SJSA1 (cell line): ENCODE data around the gene HLA-DQB1. TPM values are rescaled to one million over a fixed set of nuclear protein-coding genes. Genes with fewer than 3 reads are reported as not detected.
A peak's percentile ranks its signal among the peaks of the same experiment; 100 is the strongest.

Source experiments
- DNase-seq, 2 experiments: peaks; one replicate each; pipeline ENCODE4 v3.0.0-alpha.2; 2015 to 2020; ENCODE audit warnings: low spot score in 2 of 2, low read depth in 1 of 2
- H3K27ac ChIP-seq: fragments of 250-450 bp; sonication (Bioruptor Pico); 2 replicates; pipeline ENCODE4 v1.5.1; 2020; ENCODE audit warnings: mild to moderate bottlenecking, moderate library complexity
- H3K27me3 ChIP-seq: fragments of 250-450 bp; sonication (Bioruptor Pico); replicated peaks from 2 replicates; pipeline ENCODE4 v1.5.1; 2020; ENCODE audit warnings: mild to moderate bottlenecking, moderate library complexity
- H3K36me3 ChIP-seq: fragments of 250-450 bp; sonication (Bioruptor Pico); 2 replicates; pipeline ENCODE4 v1.5.1; 2020; ENCODE audit warnings: mild to moderate bottlenecking
- H3K4me1 ChIP-seq: fragments of 250-450 bp; sonication (Bioruptor Pico); replicated peaks from 2 replicates; pipeline ENCODE4 v1.6.1; 2021; ENCODE audit warnings: mild to moderate bottlenecking
- H3K4me3 ChIP-seq: fragments of 250-450 bp; sonication (Bioruptor Pico); 2 replicates; pipeline ENCODE4 v1.5.1; 2020; ENCODE audit warnings: mild to moderate bottlenecking
- H3K9me3 ChIP-seq: fragments of 250-450 bp; sonication (Bioruptor Pico); replicated peaks from 2 replicates; pipeline ENCODE4 v1.5.1; 2020; ENCODE audit warnings: mild to moderate bottlenecking
- total RNA-seq: library from RNA; depleted of rRNA; stranded (reverse); fragments of >200 nt; shearing (Covaris generic); gene quantifications from 2 replicates; pipeline ENCODE4 v1.2.3, GENCODE V29; 2014; rRNA removed

The HLA-DQB1 gene
- total RNA-seq, 1 experiment from 2014 or later, result not detected

DNA sequence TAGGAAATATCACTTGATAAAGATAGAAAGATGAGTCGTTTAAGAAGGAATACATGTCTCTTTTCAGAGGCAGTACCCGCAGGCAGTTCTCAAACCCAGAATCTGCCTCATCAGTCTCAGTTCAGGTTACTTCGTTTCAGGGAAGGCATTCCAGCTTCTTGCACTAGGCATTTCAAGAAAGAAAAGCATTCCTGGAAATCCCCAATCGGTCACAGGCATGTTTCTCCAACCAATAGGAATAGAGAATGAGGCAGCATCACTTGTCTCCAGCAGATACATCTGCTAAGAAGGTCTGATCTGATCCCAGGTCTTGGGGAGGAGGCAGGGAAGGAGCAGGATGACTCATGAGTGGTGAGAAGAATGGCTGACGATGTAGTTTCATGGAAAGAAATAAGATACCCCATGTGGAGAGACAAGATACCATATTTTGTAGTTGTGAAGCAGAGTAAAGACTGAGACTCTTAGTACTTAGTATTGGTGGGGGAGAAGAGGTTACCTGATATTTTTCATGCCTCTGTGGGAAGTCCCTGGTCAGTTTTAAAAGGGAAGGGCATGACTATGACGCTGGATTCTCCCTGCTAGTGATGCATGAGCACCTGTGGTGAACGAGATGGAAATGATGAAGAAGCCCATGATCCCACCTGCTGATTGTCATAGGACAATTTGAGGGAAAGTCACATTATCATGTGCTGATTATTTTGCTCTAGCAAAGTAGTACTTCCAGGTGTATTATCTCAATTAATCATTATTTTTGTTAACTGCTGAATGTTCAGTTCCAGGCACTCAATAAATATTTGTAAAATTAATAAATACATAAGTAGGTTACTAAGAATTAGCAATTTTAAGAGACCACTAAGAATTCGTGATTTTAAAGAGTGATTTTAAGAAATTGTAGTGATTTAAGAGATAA is 56.5 kb downstream of the HLA-DQB1 start:
- Histone ChIP-seq H3K4me3 (no peak overlapping the region), H3K9me3 (no peaks in the 10 kb centered on the region), H3K27me3 (no peaks in the 10 kb centered on the region), H3K27ac (no peak overlapping the region), H3K36me3 (no peaks in the 10 kb centered on the region), H3K4me1 (no peaks in the 10 kb centered on the region; the same call in 1 of the 2 replicates)
- DNase-seq, result peak; percentile 85 to 94

Other genes starting within 250 kb of the HLA-DQB1 start
- gene HLA-DRA, start 226.8 kb downstream of the HLA-DQB1 start, total RNA-seq, result not detected in 2 replicates
- gene HLA-DRB5, start 136.4 kb downstream of the HLA-DQB1 start, total RNA-seq, result not detected in 2 replicates
- gene HLA-DRB1, start 76.8 kb downstream of the HLA-DQB1 start, total RNA-seq, result not detected in 2 replicates
- not detected in 2 replicates for gene HLA-DQA1, start 29.3 kb downstream of the HLA-DQB1 start, total RNA-seq
- gene HLA-DQA2, start 74.7 kb upstream of the HLA-DQB1 start, total RNA-seq, result not detected in 2 replicates
- not detected in 2 replicates for gene HLA-DQB2, start 96.9 kb upstream of the HLA-DQB1 start, total RNA-seq
- 0.32 TPM in 1 of 2 replicates, not detected in the other for gene HLA-DOB, start 150.3 kb upstream of the HLA-DQB1 start, total RNA-seq
- 18.5 and 34.2 TPM in 2 replicates for gene TAP2, start 172.1 kb upstream of the HLA-DQB1 start, total RNA-seq
- gene PSMB8, start 177.4 kb upstream of the HLA-DQB1 start, total RNA-seq, result 107 and 118 TPM in 2 replicates
- gene TAP1, start 187.0 kb upstream of the HLA-DQB1 start, total RNA-seq, result 92.8 and 106 TPM in 2 replicates
- 66.0 and 91.8 TPM in 2 replicates for gene PSMB9, start 187.5 kb upstream of the HLA-DQB1 start, total RNA-seq